HG02588 (cell line): Measurements from ENCODE around the gene TEX11.

Source experiments
- ATAC-seq: cut with Tn5 transposase; IDR thresholded peaks from one replicate; pipeline ENCODE4 v1.9.1; 2021; ENCODE audit warnings: mild to moderate bottlenecking, moderate library complexity; ENCODE audit not compliant: unreplicated experiment

TEX11 gene

GRCh38 chrX:70504772-70505450 lies 403.6 kb downstream of the TEX11 start:
- ATAC-seq, result no peak

GRCh38 chrX:70500826-70501225 lies 407.7 kb downstream of the TEX11 start:
- no peak for ATAC-seq

GRCh38 chrX:70498129-70498528 lies 410.4 kb downstream of the TEX11 start:
- ATAC-seq, result no peak

- ATAC-seq, result no peak
Measured at GRCh38 chrX:70497026-70497425, 411.5 kb downstream of the TEX11 start.

- ATAC-seq, result no peak
Measured at GRCh38 chrX:70496491-70496890, 412.0 kb downstream of the TEX11 start.

GRCh38 chrX:70494441-70494840 lies 414.1 kb downstream of the TEX11 start:
- no peak for ATAC-seq

GRCh38 chrX:70488856-70489255 lies 419.7 kb downstream of the TEX11 start:
- ATAC-seq, result no peak

- no peak for ATAC-seq
Measured at GRCh38 chrX:70485466-70485865, 423.0 kb downstream of the TEX11 start.

GRCh38 chrX:70482300-70482699 lies 426.2 kb downstream of the TEX11 start:
- no peak for ATAC-seq

- no peak for ATAC-seq
Measured at GRCh38 chrX:70481471-70482270, 426.8 kb downstream of the TEX11 start.

GRCh38 chrX:70480660-70481018 lies 427.9 kb downstream of the TEX11 start:
- no peak for ATAC-seq

- ATAC-seq, result no peak
Measured at GRCh38 chrX:70479922-70480659, 428.4 kb downstream of the TEX11 start.

- ATAC-seq, result no peak
Measured at GRCh38 chrX:70479247-70479921, 429.1 kb downstream of the TEX11 start.
